Mucosa of descending colon (tissue), 3 donors: ENCODE results near the gene COQ10A. TPM values are rescaled to one million over a fixed set of nuclear protein-coding genes. Genes with fewer than 3 reads are reported as not detected.

ENCODE experiments used
- ATAC-seq: fragments of 200-7000 bp; cut with Tn5 transposase; one replicate; pipeline ENCODE4 v1.9.1; 2020; ENCODE audit warnings: mild to moderate bottlenecking, moderate library complexity
- DNase-seq, 3 donors: peaks; one replicate each; pipeline ENCODE4 v3.0.0-alpha.2; 2020
- H3K36me3 ChIP-seq: fragments of 200-600 bp; one replicate; pipeline ENCODE4 v1.8.0; 2021; ENCODE audit warnings: low read depth, mild to moderate bottlenecking
- H3K4me1 ChIP-seq: fragments of 200-600 bp; one replicate; pipeline ENCODE4 v1.8.0; 2021; ENCODE audit warnings: low read depth, mild to moderate bottlenecking
- H3K4me3 ChIP-seq: fragments of 200-600 bp; one replicate; pipeline ENCODE4 v1.8.0; 2021; ENCODE audit warnings: mild to moderate bottlenecking
- H3K9me3 ChIP-seq: fragments of 200-600 bp; one replicate; pipeline ENCODE4 v1.8.0; 2021; ENCODE audit warnings: mild to moderate bottlenecking
- intact Hi-C, 2 donors: fragments of 100-400 bp; cut with DNase I in 1 of 2; cut with micrococcal nuclease in 1 of 2; formaldehyde crosslinking; loops; one replicate each; pipeline versions ENCODE4 v1.11.0 to v1.11.1; 2022; cut with DNase I, micrococcal nuclease
- total RNA-seq, 3 donors: library from RNA; stranded (reverse); fragmentation: NEBNext Ultra II Directional in 2 of 3; extraction: Animal tissue kit (Norgen Biotek cat#: 25700) in 2 of 3; gene quantifications; one replicate each; pipeline versions ENCODE4 v1.2.1 to v1.2.4, GENCODE V29; 2021 to 2023
- TF ChIP-seq, protein P1 (sequence below): fragments of 200-600 bp; IDR thresholded peaks from one replicate; pipeline ENCODE4 v1.8.0; 2022; ENCODE audit warnings: antibody characterized with exemption, mild to moderate bottlenecking
- donor health status: DM: no; HTN: no; CAD: no; lungs with moderate emphysema.
- donor health status: DM: no; HTN: no; CAD: no.
- donor health status: DM: no; HTN: yes; CAD: no.

COQ10A gene
- total RNA-seq, 3 donors from 2014 or later: 4.0 to 12.7 (median 5.3) TPM

DNA sequence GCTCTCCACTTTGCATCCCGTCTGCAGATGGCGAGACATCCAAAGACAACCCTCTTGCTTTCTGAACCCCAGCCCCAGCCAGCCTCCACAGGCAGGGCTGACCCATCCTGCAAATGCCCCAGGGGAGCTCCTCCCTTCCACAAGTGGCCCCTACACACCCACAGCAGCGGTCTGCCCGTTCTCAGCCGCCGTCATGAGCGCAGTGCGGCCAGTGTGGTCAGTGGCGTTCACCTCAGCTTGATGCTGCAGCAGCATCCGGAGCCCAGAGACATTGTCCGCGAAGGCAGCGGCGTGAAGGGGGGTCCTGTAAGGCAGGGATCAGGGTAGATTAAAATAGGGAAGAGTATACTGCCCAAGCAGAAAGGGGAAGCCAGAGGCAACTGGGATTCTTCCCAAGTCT, 22.2 kb upstream of the COQ10A start:
- no peak overlapping the region for H3K4me3 ChIP-seq

DNA sequence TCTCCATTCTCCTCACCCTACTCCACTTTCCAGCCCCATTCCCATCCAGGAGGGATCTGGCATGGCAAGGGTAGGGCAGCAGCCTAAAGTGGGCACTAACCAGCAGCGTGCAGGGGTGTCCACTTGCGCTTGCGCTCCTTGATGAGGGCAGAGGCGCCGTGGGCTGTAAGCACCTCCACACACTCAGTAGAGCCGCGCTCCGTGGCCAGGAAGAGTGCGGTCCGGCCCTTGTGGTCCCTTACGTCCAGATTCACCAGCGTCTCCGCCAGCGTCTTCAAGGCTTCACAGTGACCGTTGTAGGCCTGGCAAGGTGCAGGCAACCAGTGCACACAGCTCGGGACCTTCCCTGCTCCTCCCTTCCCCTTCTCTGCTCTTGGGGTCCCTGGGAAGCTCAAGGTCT, 18.8 kb upstream of the COQ10A start:
- Histone ChIP-seq H3K4me1 (no peaks in the 10 kb centered on the region), H3K9me3 (no peaks in the 10 kb centered on the region), H3K36me3 (peaks cover 24% of the 10 kb centered on the region), H3K4me3 (no peak overlapping the region)
- intact Hi-C loops: no loop called here
- DNase-seq: no peak
- TF ChIP-seq, protein P1, sequence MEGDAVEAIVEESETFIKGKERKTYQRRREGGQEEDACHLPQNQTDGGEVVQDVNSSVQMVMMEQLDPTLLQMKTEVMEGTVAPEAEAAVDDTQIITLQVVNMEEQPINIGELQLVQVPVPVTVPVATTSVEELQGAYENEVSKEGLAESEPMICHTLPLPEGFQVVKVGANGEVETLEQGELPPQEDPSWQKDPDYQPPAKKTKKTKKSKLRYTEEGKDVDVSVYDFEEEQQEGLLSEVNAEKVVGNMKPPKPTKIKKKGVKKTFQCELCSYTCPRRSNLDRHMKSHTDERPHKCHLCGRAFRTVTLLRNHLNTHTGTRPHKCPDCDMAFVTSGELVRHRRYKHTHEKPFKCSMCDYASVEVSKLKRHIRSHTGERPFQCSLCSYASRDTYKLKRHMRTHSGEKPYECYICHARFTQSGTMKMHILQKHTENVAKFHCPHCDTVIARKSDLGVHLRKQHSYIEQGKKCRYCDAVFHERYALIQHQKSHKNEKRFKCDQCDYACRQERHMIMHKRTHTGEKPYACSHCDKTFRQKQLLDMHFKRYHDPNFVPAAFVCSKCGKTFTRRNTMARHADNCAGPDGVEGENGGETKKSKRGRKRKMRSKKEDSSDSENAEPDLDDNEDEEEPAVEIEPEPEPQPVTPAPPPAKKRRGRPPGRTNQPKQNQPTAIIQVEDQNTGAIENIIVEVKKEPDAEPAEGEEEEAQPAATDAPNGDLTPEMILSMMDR: no peak
- peak; percentile 9 for ATAC-seq

More for the DNA sequence above, 22.2 kb upstream of the COQ10A start:
- TF ChIP-seq, protein P1: no peak
- H3K4me1 ChIP-seq: no peaks in the 10 kb centered on the region
- H3K36me3 ChIP-seq: peaks cover 17% of the 10 kb centered on the region
- no peak for DNase-seq
- intact Hi-C loops: no loop called here
- H3K9me3 ChIP-seq: no peaks in the 10 kb centered on the region
- ATAC-seq: no peak

DNA sequence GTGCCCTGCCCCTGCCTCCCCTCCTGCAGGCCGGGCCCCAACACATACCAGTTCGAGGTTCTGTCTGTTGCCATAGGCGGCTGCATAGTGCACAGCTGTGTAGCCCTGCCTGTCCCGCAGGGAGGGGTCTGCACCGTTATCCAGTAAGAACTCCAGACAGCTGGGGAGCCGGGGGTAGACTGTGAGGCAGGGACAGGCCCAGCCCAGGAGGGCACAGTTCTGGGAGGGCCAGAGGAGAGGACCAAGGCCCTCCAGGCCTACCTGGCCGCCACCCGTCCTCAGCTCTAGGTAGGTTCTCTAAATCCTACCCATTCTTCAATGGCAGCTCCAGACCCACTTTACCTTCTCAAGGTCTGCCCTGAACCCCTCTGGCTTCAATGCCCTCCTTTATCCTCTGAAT, 18.0 kb upstream of the COQ10A start:
- TF ChIP-seq, protein P1: no peak
- no peak for ATAC-seq

DNA sequence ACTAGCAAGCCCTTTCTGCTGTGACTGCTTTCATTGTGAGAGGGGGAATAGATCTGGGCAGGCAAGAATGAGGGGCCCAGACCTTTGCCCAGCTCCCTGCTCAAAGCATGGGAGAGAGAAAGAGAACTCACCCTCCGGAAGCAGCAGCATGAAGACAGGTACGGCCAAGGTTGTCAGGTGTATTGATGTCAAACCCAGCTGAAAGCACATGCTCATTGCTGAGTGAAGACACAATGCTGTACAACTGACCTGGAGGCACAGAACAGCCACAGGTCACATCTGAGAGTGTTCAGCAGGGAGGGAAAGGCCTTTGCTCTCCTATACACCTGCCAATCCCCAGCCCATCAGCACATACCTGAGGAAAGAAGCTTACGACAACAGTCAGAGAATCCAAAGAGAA, 14.1 kb upstream of the COQ10A start:
- H3K9me3 ChIP-seq: no peaks in the 10 kb centered on the region
- H3K4me3 ChIP-seq: no peak overlapping the region
- no peak for ATAC-seq
- TF ChIP-seq, protein P1: no peak
- H3K4me1 ChIP-seq: peaks cover 12% of the 10 kb centered on the region
- intact Hi-C loops: no loop called here
- no peak for DNase-seq
- peaks cover 18% of the 10 kb centered on the region for H3K36me3 ChIP-seq

More for the DNA sequence above, 18.0 kb upstream of the COQ10A start:
- intact Hi-C loops: no loop called here
- Histone ChIP-seq H3K4me3 (no peak overlapping the region), H3K36me3 (peaks cover 28% of the 10 kb centered on the region), H3K4me1 (no peaks in the 10 kb centered on the region), H3K9me3 (no peaks in the 10 kb centered on the region)
- DNase-seq: no peak

DNA sequence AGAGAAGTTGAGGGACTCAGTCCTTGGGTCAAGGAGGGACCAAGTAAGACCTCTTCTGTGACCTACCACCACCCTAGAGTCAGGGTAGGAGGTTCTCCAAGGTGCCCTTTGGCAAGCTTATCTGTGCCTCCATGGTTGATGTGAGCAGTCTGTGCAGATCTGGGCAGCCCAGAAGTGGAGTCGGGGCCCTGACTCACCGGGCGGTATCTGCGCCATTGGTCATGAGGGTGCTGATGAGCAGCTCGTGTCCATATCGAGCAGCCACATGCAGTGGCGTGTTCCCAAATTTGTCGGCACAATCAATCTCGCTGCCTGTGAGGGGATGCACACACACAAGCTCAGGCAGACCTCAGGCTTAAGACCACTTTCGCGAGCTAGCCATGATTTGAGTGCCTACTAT, 13.7 kb upstream of the COQ10A start:
- Histone ChIP-seq H3K9me3 (no peaks in the 10 kb centered on the region), H3K36me3 (peaks cover 18% of the 10 kb centered on the region), H3K4me1 (peaks cover 12% of the 10 kb centered on the region), H3K4me3 (no peak overlapping the region)
- DNase-seq: no peak
- no peak for ATAC-seq
- TF ChIP-seq, protein P1: no peak
- intact Hi-C loops: no loop called here

DNA sequence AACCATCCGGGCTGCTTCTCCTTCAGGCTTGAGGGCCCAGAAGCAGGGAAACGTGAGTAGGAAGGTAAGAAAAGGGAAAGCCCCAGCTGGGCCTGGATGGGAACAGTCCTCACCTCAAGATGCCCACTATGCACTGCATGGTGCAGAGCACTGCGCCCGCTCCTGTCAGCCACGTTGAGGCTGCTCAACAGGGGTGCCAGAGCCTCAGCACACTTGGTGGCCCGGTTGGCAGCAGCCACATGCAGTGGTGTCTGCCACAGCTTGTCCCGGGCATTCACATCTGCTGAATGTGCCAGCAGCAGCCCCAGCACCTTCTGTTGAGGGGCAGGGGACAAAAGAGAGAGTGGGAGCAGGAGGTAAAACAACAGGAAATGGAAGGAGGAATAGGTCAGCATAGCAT, 11.1 kb upstream of the COQ10A start:
- DNase-seq: no peak
- Histone ChIP-seq H3K4me3 (no peak overlapping the region), H3K9me3 (no peaks in the 10 kb centered on the region), H3K36me3 (peaks cover 15% of the 10 kb centered on the region), H3K4me1 (peaks cover 19% of the 10 kb centered on the region)
- ATAC-seq: no peak
- intact Hi-C loops: no loop called here
- TF ChIP-seq, protein P1: no peak
